HL-60 (cell line): ENCODE data around the gene SGSH.

ENCODE experiments used
- CTCF ChIP-seq: IDR thresholded peaks from one replicate; pipeline ENCODE4 v1.5.1; 2011; ENCODE audit warnings: low read length, control low read depth, inconsistent platforms; ENCODE audit not compliant: insufficient read depth
- POLR2AphosphoS5 ChIP-seq: IDR thresholded peaks from 2 replicates; pipeline ENCODE4 v1.6.1; 2012; ENCODE audit warnings: low read depth
- SPI1 ChIP-seq: IDR thresholded peaks from 2 replicates; pipeline ENCODE4 v1.6.1; 2012; ENCODE audit warnings: low read depth, mild to moderate bottlenecking, borderline replicate concordance

GRCh38 chr17:80203471-80203963, 16.6 kb downstream of the SGSH start:
- TF ChIP-seq CTCF (no peak), POLR2AphosphoS5 (no peak), SPI1 (no peak)
